Right lobe of liver (tissue), 6 donors: ENCODE results near the gene OSBPL10. TPM values are rescaled to one million over a fixed set of nuclear protein-coding genes. Genes with fewer than 3 reads are reported as not detected.

Experiments used
- ATAC-seq, 4 donors: fragments of 200-7000 bp; cut with Tn5 transposase; one replicate each; pipeline ENCODE4 v1.9.1; 2020; ENCODE audit warnings: mild to moderate bottlenecking in 4 of 4, moderate library complexity in 4 of 4
- DNase-seq, 3 donors: peaks; one replicate each; pipeline ENCODE4 v3.0.0-alpha.2; 2020
- H3K27ac ChIP-seq, 3 donors: fragments of 200-600 bp; one replicate each; pipeline ENCODE4 v1.8.0; 2022
- H3K27me3 ChIP-seq, 2 donors: fragments of 200-600 bp; one replicate each; pipeline ENCODE4 v1.8.0; 2022
- H3K36me3 ChIP-seq, 4 donors: fragments of 200-600 bp; sonication (generic) in 1 of 4; one replicate each; pipeline versions ENCODE4 v1.5.1 to v1.8.0; 2017 to 2022; ENCODE audit warnings: control low read depth in 1 of 4
- H3K4me1 ChIP-seq, 4 donors: fragments of 200-600 bp; sonication (generic) in 1 of 4; one replicate each; pipeline versions ENCODE4 v1.5.1 to v1.8.0; 2017 to 2022; ENCODE audit warnings: control low read depth in 1 of 4
- H3K4me3 ChIP-seq, 3 donors: fragments of 200-600 bp; one replicate each; pipeline ENCODE4 v1.8.0; 2022
- H3K9me3 ChIP-seq, 4 donors: fragments of 200-600 bp; sonication (generic) in 1 of 4; one replicate each; pipeline versions ENCODE4 v1.5.1 to v1.8.0; 2017 to 2022; ENCODE audit warnings: control low read depth in 1 of 4
- POLR2A ChIP-seq: fragments of 450-650 bp; IDR thresholded peaks from one replicate; pipeline ENCODE4 v1.6.1; 2017; ENCODE audit warnings: antibody characterized with exemption, mild to moderate bottlenecking
- WGBS: methylation state at CpG from one replicate; pipeline ENCODE4 v1.1.6; 2018; ENCODE audit warnings: low coverage, low lambda C conversion rate; ENCODE audit not compliant: insufficient coverage; ENCODE audit errors: missing lambda C conversion rate; 5-methylcytosine and 5-hydroxymethylcytosine counted together
- intact Hi-C, 2 donors: fragments of 100-400 bp; cut with DNase I; formaldehyde crosslinking; loops; one replicate each; pipeline versions ENCODE4 v1.11.2 to v1.14.1; 2022
- total RNA-seq, 6 experiments: library from RNA; depleted of rRNA in 2 of 6; stranded (reverse); fragments of >200 nt in 2 of 6; fragmentation: NEBNext Ultra II Directional in 3 of 6; extraction: Animal tissue kit (Norgen Biotek cat#: 25700) in 3 of 6; gene quantifications; one replicate each; pipeline versions ENCODE4 v1.1.0 to v1.2.4, GENCODE V29; 2016 to 2023
- TF ChIP-seq, protein P1 (sequence below), 4 donors: fragments of 200-600 bp in 3 of 4; fragments of 450-650 bp in 1 of 4; IDR thresholded peaks; one replicate each; pipeline versions ENCODE4 v1.5.1 to v1.8.0; 2016 to 2022; ENCODE audit warnings: antibody characterized with exemption in 4 of 4, mild to moderate bottlenecking in 2 of 4
- donor health status: DM: no; HTN: yes; CAD: no.
- donor health status: DM: no; HTN: no; CAD: no.
- donor health status: DM: no; HTN: no; CAD: no.
- donor health status: DM: no; HTN: yes; CAD: no.
- donor health status: DM: no; HTN: yes; CAD: no.

Gene OSBPL10
- total RNA-seq, 6 experiments from 2014 or later = 2.2 to 13.0 (median 3.7) TPM

DNA sequence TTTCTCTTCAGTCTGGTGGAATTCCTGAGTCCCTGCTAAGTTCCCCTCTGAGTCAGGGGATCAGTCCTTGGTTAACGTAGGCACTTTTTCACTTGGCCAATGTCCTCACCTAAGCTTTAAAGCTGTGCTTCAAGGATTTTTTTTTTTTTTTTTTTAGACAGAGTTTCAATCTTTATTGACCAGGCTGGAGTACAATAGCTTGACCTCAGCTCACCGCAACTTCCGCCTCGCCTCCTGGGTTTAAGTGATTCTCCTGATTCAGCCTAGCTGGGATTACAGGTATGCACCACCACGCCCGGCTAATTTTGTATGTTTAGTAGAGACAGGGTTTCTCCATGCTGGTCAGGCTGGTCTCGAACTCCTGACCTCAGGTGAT is 228.0 kb downstream of the OSBPL10 start:
- TF ChIP-seq POLR2A = no peak
- TF ChIP-seq, protein P1, sequence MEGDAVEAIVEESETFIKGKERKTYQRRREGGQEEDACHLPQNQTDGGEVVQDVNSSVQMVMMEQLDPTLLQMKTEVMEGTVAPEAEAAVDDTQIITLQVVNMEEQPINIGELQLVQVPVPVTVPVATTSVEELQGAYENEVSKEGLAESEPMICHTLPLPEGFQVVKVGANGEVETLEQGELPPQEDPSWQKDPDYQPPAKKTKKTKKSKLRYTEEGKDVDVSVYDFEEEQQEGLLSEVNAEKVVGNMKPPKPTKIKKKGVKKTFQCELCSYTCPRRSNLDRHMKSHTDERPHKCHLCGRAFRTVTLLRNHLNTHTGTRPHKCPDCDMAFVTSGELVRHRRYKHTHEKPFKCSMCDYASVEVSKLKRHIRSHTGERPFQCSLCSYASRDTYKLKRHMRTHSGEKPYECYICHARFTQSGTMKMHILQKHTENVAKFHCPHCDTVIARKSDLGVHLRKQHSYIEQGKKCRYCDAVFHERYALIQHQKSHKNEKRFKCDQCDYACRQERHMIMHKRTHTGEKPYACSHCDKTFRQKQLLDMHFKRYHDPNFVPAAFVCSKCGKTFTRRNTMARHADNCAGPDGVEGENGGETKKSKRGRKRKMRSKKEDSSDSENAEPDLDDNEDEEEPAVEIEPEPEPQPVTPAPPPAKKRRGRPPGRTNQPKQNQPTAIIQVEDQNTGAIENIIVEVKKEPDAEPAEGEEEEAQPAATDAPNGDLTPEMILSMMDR (IDR thresholded peaks at IDR 0.05) = no peak
- no peaks in the 10 kb centered on the region for H3K36me3 ChIP-seq
- DNase-seq = no peak
- no peaks in the 10 kb centered on the region for H3K9me3 ChIP-seq
- intact Hi-C loops = no loop called here
- no peaks in the 10 kb centered on the region for H3K4me1 ChIP-seq
- ATAC-seq = no peak
- H3K27ac ChIP-seq = no peak overlapping the region
- no peak overlapping the region for H3K4me3 ChIP-seq
- 67% methylated on average over 1 of the region's 7 CpGs for whole genome bisulfite sequencing
- no peaks in the 10 kb centered on the region for H3K27me3 ChIP-seq

- Histone ChIP-seq H3K27ac (no peak overlapping the region), H3K36me3 (no peaks in the 10 kb centered on the region), H3K4me1 (no peaks in the 10 kb centered on the region), H3K27me3 (no peaks in the 10 kb centered on the region), H3K4me3 (no peak overlapping the region), H3K9me3 (no peaks in the 10 kb centered on the region)
- 64% methylated on average over 7 of the region's 7 CpGs for WGBS
- DNase-seq = no peak
- ATAC-seq = no peak
- TF ChIP-seq POLR2A = no peak
- TF ChIP-seq, protein P1 (IDR thresholded peaks at IDR 0.05) = no peak
- intact Hi-C loops = no loop called here
Measured at GRCh38 chr3:31752305-31753049, 228.6 kb downstream of the OSBPL10 start.

DNA sequence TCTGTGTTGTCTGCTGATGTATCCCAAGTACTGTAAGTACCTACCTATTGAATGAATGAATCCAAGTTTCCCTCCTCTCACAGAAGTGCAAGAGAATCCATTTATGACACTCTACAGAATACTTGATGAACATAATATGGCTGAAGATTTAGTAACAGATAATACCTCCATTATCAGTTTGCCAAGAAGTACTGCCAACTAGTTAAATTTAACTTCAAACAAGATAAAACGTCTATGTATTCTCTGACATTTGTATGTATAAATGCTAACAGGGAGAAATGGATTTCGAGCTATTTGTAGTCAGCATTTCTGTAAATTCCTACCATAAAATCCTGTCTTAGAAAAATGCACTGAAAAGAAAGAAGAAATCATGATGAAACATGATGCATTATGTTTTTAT is 230.7 kb downstream of the OSBPL10 start:
- WGBS = 41% methylated on average over 2 of the region's 2 CpGs
- no peaks in the 10 kb centered on the region for H3K27me3 ChIP-seq
- H3K4me3 ChIP-seq = no peak overlapping the region
- intact Hi-C loops = no loop called here
- DNase-seq = no peak
- no peaks in the 10 kb centered on the region for H3K36me3 ChIP-seq
- no peak for ATAC-seq
- H3K9me3 ChIP-seq = no peaks in the 10 kb centered on the region
- no peak overlapping the region for H3K27ac ChIP-seq
- TF ChIP-seq, protein P1 (IDR thresholded peaks at IDR 0.05) = no peak
- no peak for TF ChIP-seq POLR2A
- H3K4me1 ChIP-seq = no peaks in the 10 kb centered on the region

DNA sequence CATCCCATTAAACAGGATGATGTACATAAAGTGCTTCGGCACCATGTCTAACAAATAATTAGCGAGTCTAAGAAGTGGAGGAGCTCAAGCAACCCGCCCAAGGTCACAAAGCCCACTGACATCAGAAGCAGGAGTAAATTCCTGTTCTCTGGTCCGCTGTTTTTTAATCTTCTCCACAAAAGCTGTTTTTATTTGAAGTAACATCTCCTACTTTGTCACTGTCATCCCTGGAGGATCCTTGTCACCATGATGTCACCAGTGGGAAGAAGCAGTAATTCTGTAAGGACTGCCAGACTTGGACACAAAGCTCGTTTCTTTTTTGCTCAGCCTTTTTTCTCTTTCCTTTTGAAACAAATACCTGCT is 232.1 kb downstream of the OSBPL10 start:
- Histone ChIP-seq H3K36me3 (no peaks in the 10 kb centered on the region), H3K27ac (no peak overlapping the region), H3K4me1 (no peaks in the 10 kb centered on the region), H3K4me3 (no peak overlapping the region), H3K27me3 (no peaks in the 10 kb centered on the region), H3K9me3 (no peaks in the 10 kb centered on the region)
- no peak for ATAC-seq
- no peak for DNase-seq
- intact Hi-C loops = no loop called here
- no peak for TF ChIP-seq POLR2A
- TF ChIP-seq, protein P1 (IDR thresholded peaks at IDR 0.05) = no peak
- WGBS = 61% methylated on average over 5 of the region's 5 CpGs
